ENCODE data around the gene PRPH.
"Not testable (repeated sequence)": the region's sequence is repeated elsewhere in the genome, so short reads cannot be mapped to it uniquely, and the experiment has no call there.

The PRPH gene

DNA sequence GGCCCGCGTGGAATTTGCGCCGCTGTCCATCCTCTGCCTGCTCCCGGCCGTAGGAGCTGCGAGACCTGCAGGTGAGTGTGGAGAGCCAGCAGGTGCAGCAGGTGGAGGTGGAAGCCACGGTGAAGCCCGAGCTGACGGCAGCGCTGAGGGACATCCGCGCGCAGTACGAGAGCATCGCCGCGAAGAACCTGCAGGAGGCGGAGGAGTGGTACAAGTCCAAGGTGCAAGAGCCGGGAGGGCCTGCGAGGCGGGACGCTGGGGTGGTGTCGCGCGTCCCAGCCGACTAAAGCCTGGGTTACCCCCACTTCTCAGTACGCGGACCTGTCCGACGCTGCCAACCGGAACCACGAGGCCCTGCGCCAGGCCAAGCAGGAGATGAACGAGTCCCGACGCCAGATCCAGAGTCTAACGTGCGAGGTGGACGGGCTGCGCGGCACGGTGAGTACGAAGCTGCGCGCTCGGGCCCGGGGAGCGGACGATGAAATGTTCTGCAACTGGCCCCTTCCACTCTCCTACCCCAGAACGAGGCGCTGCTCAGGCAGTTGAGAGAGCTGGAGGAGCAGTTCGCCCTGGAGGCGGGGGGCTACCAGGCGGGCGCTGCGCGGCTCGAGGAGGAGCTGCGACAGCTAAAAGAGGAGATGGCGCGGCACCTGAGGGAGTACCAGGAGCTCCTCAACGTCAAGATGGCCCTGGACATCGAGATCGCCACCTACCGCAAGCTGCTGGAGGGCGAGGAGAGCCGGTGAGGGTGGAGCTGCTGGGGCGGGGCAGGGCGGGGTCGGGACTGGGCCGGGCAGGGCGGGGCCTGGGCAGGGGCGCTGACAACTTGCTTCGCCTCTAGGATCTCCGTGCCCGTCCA, 2.1 kb downstream of the PRPH start:
- no peak for DNase-seq (ENCODE audit: low read depth)
- H3K4me3 ChIP-seq (ENCODE audit: low read depth, low read length): peak overlapping the region; percentile 7

DNA sequence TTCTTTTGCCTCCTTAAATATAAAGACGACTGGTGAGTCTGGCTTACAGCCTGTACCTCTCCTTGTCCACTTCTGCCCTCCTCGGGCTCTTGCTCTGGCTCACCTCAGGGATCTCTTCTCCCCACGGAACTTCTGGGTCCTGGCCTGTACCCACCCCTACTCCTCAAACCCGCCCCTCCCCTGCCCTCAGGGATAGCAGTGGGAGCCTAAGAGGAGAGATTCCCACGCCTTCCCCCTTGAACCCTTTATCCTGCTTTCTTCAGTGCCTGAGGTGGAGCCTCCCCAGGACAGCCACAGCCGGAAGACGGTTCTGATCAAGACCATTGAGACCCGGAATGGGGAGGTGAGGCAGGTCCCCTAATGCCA, 2.7 kb downstream of the PRPH start:
- no peak for DNase-seq (ENCODE audit: low read depth)
- H3K4me3 ChIP-seq (ENCODE audit: low read depth, low read length): no peak overlapping the region

DNA sequence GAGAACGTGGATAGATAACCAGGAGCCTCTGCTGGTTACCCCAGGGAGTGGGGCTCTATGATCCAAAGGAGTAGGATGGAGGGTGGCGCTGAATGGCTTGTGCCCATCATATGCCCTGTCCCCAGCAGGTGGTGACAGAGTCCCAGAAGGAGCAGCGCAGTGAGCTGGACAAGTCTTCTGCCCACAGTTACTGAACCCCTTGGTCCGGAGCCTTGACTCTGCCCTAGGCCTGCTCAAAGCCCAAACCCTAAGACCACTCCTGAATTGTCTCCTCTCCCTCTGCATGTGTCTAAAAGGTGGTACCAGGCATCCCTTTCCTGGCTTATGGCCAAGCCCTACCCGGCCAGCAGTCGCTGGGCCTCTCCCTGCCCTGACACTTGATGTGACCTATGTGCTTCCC, 3.2 kb downstream of the PRPH start:
- H3K4me3 ChIP-seq (ENCODE audit: low read depth, low read length): no peak overlapping the region
- DNase-seq (ENCODE audit: low read depth): no peak

DNA sequence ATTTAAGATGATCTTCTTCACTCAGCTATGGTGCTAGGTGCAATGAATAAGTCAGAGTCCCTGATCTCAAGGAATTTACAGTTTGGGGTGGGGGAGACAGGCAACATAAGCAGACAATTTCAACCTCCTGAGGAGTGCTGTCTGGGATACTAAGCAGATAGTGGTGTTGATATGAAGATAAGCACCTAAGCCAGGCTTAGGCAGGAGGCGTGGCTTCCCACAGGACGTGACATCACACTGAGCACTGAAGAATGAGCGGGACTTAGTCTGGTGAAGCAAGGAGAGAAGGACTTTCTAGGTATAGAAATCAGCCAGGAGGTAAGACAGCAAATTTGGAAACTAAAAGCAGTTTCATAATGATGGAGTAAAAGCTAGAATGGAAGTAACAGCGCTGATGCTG, 6.8 kb downstream of the PRPH start:
- no peak for DNase-seq (ENCODE audit: low read depth)
- H3K4me3 ChIP-seq (ENCODE audit: low read depth, low read length): no peak overlapping the region

DNA sequence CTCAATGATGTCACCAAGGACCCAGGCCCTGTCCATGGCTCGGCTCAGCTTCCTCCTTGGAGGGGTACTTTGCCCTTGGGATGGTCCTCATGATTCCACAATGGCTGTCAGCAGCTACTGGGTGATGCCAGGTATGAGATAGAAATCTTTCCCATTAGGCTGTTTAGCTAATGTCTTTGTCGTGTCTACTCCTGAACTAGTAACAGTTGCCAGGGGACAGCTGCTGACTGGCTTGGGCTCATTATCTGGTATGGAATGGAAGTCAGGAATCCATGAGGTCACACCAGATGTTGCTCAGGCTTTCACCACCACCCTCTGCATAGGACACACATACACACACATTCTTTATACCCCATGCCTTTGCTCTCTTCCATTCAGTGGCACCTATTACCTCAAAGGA, 9.2 kb downstream of the PRPH start:
- H3K4me3 ChIP-seq (ENCODE audit: low read depth, low read length): no peak overlapping the region
- peak; percentile 31 for DNase-seq (ENCODE audit: low read depth)

DNA sequence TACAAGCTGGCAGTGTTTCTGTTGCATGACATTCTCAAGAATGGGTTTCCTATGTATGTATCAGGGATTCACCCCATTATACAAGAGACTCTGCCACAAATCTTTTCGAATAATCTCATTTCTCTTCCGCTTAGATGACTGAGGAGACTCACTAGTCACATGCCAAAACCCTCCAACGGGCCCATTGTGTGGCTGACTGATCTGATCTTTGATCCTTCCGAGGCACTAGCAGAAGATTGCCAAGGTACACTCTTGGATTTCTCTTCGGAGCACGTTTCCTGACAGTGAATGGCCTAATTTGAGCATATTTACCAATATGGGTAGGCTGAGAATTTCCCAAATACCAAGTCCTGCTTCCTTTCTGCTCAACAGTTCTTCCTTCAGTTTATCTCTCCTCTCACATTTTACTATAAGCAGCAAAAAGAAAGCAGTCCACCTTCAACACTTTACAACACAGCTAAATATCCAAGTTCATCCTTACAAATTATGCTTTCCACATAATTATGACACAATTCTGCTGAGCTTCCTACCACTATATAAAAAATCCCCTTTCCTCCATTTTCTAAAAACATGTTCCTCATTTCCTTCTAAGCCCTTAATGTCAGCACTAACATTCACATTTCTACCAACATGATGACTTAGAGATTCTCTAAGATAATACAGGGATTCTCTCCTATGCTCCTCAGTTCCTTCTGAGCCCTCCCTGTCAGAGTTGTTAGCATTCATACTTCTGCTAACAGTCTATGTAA, 11.0 kb downstream of the PRPH start:
- DNase-seq (ENCODE audit: low read depth): no peak
- H3K4me3 ChIP-seq (ENCODE audit: low read depth, low read length): no peak overlapping the region

DNA sequence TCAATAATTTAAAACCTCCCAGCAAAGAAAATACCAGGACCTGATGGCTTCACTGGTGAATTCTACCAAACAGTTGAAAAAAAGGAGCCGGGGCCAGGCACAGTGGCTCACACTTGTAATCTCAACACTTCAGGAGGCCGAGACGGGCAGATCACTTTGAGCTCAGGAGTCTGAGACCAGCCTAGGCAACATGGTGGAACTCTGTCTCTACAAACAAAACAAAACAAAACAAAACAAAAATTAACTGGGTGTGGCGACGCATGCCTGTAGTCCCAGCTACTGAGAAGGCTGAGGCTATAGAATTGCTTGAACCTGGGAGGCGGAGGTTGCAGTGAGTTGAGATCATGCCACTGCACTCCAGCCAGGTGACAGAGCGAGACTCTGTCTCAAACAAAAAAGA, 14.4 kb downstream of the PRPH start:
- no peak for DNase-seq (ENCODE audit: low read depth)
- H3K4me3 ChIP-seq (ENCODE audit: low read depth, low read length): no peak overlapping the region

DNA sequence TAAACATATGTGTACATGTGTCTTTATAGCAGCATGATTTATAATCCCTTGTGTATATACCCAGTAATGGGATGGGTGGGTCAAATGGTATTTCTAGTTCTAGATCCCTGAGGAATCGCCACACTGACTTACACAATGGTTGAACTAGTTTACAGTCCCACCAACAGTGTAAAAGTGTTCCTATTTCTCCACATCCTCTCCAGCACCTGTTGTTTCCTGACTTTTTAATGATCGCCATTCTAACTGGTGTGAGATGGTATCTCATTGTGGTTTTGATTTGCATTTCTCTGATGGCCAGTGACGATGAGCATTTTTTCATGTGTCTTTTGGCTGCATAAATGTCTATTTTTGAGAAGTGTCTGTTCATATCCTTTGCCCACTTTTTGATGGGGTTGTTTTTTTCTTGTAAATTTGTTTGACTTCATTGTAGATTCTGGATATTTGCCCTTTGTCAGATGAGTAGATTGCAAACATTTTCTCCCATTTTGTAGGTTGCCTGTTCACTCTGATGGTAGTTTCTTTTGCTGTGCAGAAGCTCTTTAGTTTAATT, 15.6 kb downstream of the PRPH start:
- not testable (repeated sequence) for H3K4me3 ChIP-seq (ENCODE audit: low read depth, low read length); DNase-seq (ENCODE audit: low read depth)

DNA sequence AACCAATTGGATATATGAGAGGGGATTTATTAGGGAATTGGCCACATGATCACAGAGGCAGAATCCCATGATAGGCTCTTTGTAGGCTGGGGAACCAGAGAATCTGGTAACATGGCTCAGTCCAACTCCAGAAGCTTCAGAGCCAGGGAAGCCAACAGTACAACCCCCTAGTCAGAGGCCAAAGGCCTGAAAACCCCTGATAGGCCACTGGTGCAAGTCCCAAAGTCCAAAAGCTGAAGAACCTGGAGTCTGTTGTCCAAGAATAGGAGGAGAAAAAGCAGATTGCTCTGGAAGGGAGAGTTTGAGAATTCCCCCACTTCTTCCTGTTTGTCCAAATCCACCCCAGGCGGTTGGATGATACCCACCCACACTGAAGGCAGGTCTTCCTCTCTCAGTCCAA, 19.9 kb downstream of the PRPH start:
- H3K4me3 ChIP-seq (ENCODE audit: low read depth, low read length): no peak overlapping the region
- no peak for DNase-seq (ENCODE audit: low read depth)

DNA sequence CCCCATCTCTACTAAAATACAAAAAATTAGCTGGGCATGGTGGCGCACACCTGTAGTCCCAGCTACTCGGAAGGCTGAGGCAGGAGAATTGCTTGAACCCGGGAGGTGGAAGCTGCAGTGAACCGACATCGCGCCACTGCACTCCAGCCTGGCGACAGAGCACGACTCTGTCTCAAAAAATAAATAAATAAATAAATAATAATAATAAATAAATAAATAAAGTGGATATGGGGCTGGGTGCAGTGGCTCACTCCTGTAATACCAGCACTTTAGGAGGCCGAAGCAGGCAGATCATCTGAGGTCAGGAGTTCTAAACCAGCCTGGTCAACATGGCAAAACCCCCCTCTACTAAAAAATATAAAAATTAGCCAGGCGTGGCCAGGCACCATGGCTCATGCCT, 22.2 kb downstream of the PRPH start:
- DNase-seq (ENCODE audit: low read depth); H3K4me3 ChIP-seq (ENCODE audit: low read depth, low read length): not testable (repeated sequence)

DNA sequence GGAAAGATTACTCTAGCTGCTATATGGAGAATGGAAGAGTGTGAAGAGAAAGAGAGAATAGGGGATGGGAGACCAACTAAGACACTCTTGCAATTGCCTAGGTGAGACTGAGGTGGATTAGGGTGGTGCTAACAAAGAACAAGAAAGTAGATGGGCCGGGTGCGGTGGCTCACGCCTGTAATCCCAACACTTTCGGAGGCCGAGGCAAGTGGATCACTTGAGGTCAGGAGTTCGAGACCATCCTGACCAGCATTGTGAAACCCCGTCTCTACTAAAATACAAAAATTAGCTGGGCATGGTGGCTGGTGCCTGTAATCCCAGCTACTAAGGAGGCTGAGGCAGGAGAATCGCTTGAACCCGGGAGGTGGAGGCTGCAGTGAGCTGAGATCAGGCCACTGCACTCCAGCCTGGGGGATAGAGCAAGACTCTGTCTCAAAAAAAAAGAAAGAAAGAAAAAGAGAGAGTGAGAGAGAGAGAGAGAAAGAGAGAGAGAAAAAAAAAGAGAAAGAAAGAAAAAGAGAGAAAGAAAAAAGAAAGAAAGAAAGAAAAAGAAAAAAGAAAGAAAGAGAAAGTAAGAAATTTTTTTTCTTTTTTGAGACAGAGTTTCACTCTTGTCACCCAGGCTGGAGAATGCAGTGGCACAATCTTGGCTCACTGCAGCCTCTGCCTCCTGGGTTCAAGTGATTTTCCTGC, 25.6 kb downstream of the PRPH start:
- DNase-seq (ENCODE audit: low read depth); H3K4me3 ChIP-seq (ENCODE audit: low read depth, low read length): not testable (repeated sequence)

DNA sequence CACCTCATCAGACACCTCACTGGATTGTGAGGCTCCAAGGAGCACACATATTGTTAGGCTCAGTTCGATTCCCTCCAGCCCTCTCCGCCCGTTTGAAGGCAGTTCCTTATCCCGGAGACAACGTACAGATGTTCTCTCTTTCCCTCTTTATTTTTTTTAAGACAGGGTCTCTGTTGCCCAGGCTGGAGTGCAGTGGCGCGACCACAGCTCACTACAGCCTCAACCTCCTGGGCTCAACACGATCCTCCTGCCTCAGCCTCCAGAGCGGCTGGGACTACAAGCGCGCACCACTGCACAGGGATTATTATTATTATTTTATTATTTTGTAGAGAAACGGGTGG, 27.4 kb downstream of the PRPH start:
- DNase-seq (ENCODE audit: low read depth): no peak
- H3K4me3 ChIP-seq (ENCODE audit: low read depth, low read length): peak overlapping the region; percentile 57

DNA sequence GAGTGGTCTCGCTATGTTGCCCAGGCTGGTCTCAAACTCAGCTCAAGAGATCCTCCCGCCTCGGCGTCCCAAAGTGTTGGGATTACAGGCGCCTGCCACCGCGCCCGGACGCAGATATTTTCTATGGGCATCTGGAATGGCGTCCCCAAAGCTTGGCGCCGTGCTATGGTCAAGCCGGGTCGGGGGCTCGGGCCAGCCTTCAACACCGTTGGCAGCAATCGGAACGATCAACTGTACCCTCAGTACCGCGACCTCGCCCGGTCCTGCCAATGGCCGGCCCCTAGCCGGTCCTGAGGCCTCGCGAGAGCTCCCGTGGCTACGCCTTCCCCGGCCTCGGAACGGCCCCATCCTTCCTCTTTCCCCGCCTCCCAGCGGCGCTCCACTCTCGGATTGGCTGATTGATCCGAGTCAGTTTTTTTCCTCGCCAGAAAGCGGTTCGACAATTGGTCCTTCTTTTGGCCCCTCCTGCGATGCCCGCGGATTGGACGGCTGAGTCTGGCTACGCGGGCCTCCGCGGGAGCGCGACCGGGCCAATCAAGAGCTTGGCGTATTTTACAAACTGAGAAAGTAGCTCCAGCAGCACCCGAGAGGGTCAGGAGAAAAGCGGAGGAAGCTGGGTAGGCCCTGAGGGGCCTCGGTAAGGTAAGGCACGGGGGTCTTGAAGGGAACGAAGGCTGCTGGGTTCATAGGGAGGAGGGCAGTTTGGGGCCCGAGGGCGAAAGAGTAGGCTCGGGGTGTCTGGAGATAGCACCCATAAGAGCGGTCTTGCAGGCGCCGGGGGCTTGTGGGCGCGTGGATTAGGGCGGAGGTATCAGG, 28.0 kb downstream of the PRPH start, which contains the start of gene TROAP:
Gene TROAP (plus strand): TSS at position 548 of the 816 bp plus-strand sequence. CDS start 354 bp downstream, outside the sequence.
- DNase-seq (ENCODE audit: low read depth): peak; percentile 93
- H3K4me3 ChIP-seq (ENCODE audit: low read depth, low read length): peak within 1 kb of the TSS; percentile 57

DNA sequence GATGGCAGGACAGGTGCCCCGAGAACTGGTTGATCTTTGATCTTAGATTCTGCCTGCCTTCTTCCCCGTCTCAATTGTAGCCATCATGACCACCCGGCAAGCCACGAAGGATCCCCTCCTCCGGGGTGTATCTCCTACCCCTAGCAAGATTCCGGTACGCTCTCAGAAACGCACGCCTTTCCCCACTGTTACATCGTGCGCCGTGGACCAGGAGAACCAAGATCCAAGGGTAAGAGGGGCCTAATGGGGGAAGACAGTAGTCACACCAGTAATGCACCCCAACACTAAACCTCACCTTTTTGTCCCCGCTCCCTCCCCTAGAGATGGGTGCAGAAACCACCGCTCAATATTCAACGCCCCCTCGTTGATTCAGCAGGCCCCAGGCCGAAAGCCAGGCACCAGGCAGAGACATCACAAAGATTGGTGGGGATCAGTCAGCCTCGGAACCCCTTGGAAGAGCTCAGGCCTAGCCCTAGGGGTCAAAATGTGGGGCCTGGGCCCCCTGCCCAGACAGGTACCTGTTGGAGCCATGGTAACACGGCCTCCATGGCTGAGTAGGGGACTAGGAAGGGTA, 28.7 kb downstream of the PRPH start:
- H3K4me3 ChIP-seq (ENCODE audit: low read depth, low read length): peak overlapping the region; percentile 57
- DNase-seq (ENCODE audit: low read depth): no peak

DNA sequence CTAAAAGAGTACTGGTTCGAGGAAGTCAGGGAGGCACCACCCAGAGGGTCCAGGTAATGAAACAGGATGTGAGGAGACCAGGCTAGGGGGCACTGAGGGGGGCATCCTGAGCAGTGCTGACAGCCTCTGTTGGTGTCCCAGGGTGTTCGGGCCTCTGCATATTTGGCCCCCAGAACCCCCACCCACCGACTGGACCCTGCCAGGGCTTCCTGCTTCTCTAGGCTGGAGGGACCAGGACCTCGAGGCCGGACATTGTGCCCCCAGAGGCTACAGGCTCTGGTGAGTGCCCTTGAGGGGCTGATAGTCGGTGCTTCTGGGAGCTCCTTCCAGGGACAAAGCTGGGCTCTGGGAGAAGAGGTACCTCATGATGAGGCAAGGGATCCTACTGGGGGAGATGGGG, 30.7 kb downstream of the PRPH start:
- no peak for DNase-seq (ENCODE audit: low read depth)
- H3K4me3 ChIP-seq (ENCODE audit: low read depth, low read length): no peak overlapping the region

DNA sequence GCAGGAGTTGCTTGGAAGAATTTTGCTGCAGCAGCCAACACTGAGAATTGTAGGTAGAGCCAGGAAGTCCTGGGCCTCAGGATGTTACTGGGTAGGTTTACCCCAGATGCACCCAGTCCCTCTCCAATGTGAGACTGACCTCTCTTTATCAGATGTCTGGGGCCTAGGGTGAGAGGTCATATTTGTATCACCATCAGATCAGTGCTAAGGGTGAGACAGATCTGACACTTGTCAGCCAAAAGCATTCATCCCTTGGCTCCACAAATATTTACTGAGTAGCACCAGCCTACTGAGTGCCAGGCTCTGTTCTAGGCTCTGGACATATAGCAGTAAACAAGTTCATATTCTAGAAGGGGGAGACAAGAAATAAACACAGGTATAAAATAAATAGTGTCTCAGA, 32.4 kb downstream of the PRPH start:
- no peak for DNase-seq (ENCODE audit: low read depth)
- no peak overlapping the region for H3K4me3 ChIP-seq (ENCODE audit: low read depth, low read length)

DNA sequence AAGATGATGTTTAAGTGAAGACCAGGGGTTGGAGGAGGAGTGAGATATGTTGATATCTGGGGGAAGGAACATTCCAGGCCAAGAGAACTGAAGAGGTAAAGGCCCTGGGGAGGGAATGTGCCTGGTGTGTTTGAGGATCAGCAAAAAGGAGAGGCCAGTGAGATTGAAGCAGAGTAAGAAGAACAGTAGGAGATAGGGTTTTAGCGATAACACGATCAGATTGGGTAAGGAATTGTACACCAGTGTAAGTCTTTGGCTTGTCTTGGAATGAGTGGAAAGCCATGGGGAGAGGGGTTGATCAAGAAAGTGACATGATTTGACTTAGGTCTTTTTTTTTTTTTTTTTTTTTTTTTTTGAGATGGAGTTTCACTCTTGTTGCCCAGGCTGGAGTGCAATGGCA, 32.9 kb downstream of the PRPH start:
- no peak for DNase-seq (ENCODE audit: low read depth)
- no peak overlapping the region for H3K4me3 ChIP-seq (ENCODE audit: low read depth, low read length)

DNA sequence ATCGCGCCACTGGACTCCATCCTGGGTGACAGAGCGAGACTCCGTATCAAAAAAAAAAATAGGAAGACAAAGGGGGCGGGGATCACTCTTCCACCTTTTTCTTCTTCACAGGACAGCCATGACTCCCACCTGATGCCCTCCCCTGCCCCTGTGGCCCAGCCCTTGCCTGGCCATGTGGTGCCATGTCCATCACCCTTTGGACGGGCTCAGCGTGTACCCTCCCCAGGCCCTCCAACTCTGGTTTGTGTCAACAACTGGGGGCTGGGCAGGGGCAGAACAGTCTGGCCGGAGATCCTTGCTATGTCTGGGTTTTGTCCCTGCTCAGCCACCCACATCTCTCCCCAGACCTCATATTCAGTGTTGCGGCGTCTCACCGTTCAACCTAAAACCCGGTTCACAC, 33.9 kb downstream of the PRPH start:
- DNase-seq (ENCODE audit: low read depth): no peak
- no peak overlapping the region for H3K4me3 ChIP-seq (ENCODE audit: low read depth, low read length)

DNA sequence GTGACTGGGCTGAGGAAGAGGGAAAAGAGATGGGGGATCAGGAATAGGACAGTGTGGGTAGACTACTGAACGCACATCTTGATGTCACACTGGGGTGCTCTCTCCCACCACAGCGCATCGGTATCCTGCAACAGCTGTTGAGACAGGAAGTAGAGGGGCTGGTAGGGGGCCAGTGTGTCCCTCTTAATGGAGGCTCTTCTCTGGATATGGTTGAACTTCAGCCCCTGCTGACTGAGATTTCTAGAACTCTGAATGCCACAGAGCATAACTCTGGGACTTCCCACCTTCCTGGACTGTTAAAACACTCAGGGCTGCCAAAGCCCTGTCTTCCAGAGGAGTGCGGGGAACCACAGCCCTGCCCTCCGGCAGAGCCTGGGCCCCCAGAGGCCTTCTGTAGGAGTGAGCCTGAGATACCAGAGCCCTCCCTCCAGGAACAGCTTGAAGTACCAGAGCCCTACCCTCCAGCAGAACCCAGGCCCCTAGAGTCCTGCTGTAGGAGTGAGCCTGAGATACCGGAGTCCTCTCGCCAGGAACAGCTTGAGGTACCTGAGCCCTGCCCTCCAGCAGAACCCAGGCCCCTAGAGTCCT, 35.2 kb downstream of the PRPH start:
- no peak for DNase-seq (ENCODE audit: low read depth)
- no peak overlapping the region for H3K4me3 ChIP-seq (ENCODE audit: low read depth, low read length)
